Breast epithelium (tissue), 4 donors: ENCODE measurements around the gene HBG2. TPM values are rescaled to one million over a fixed set of nuclear protein-coding genes. Genes with fewer than 3 reads are reported as not detected.
"Not testable (repeated sequence)": the region's sequence is repeated elsewhere in the genome, so short reads cannot be mapped to it uniquely, and the experiment has no call there.

Experiments
- DNase-seq, 2 donors: peaks; one replicate each; pipeline ENCODE4 v3.0.0-alpha.2; 2019; ENCODE audit warnings: low spot score in 2 of 2
- H3K27ac ChIP-seq, 2 donors: fragments of 200-600 bp; sonication (generic) in 1 of 2; one replicate each; pipeline ENCODE4 v1.5.1; 2016 to 2019; ENCODE audit warnings: mild to moderate bottlenecking in 1 of 2
- H3K27me3 ChIP-seq, 2 donors: fragments of 200-600 bp; sonication (generic) in 1 of 2; one replicate each; pipeline versions ENCODE4 v1.5.1 to v1.6.0; 2017 to 2019; ENCODE audit warnings: control low read depth in 1 of 2, mild to moderate bottlenecking in 1 of 2
- H3K36me3 ChIP-seq: fragments of 200-600 bp; one replicate; pipeline ENCODE4 v1.5.1; 2019
- H3K4me1 ChIP-seq, 2 donors: fragments of 200-600 bp; sonication (generic); one replicate each; pipeline ENCODE4 v1.5.1; 2016 to 2019; ENCODE audit warnings: control low read depth in 1 of 2
- H3K4me3 ChIP-seq, 3 donors: fragments of 200-600 bp; sonication (generic); 1 replicate in 2 of 3; 2 replicates in 1 of 3; pipeline ENCODE4 v1.5.1; 2016 to 2019; ENCODE audit warnings: mild to moderate bottlenecking in 3 of 3, moderate library complexity in 2 of 3
- H3K9me3 ChIP-seq, 2 donors: fragments of 200-600 bp; sonication (generic) in 1 of 2; one replicate each; pipeline ENCODE4 v1.5.1; 2016 to 2019; ENCODE audit warnings: control low read depth in 1 of 2
- CTCF ChIP-seq, 3 donors: fragments of 450-650 bp; IDR thresholded peaks; one replicate each; pipeline ENCODE4 v1.5.1; 2016 to 2017; ENCODE audit warnings: antibody characterized with exemption in 3 of 3, mild to moderate bottlenecking in 3 of 3, moderate library complexity in 3 of 3
- POLR2A ChIP-seq: fragments of 450-650 bp; IDR thresholded peaks from one replicate; pipeline ENCODE4 v1.6.1; 2016; ENCODE audit warnings: antibody characterized with exemption, mild to moderate bottlenecking, moderate library complexity
- POLR2AphosphoS5 ChIP-seq, 3 donors: sonication (generic); formaldehyde crosslinking; IDR thresholded peaks; one replicate each; pipeline ENCODE4 v1.6.1; 2017; ENCODE audit warnings: antibody characterized with exemption in 3 of 3
- intact Hi-C: fragments of 100-400 bp; cut with DNase I; formaldehyde crosslinking; loops from one replicate; pipeline ENCODE4 v1.15.1; 2023; ENCODE audit warnings: low total_unique reads
- total RNA-seq, 3 donors: library from RNA; depleted of rRNA; stranded (reverse); fragments of >200 nt; gene quantifications; one replicate each; pipeline ENCODE4 v1.1.0, GENCODE V29; 2016

The HBG2 gene
- total RNA-seq, 3 donors from 2014 or later, result not detected

- no peaks in the 10 kb centered on the region for H3K36me3 ChIP-seq
- no peaks in the 10 kb centered on the region for H3K27me3 ChIP-seq
- no peak for TF ChIP-seq CTCF (IDR thresholded peaks at IDR 0.05)
- no peak for TF ChIP-seq POLR2AphosphoS5 (IDR thresholded peaks at IDR 0.05)
- TF ChIP-seq POLR2A, result no peak
- H3K27ac ChIP-seq, result no peak overlapping the region
- DNase-seq, result no peak
- no peaks in the 10 kb centered on the region for H3K4me1 ChIP-seq
- no peak overlapping the region for H3K4me3 ChIP-seq
- intact Hi-C loops, result no loop called here
- no peaks in the 10 kb centered on the region for H3K9me3 ChIP-seq
Measured at GRCh38 chr11:5252919-5253265, 1.7 kb downstream of the HBG2 start.

- Histone ChIP-seq H3K4me1 (no peaks in the 10 kb centered on the region), H3K36me3 (no peaks in the 10 kb centered on the region), H3K9me3 (no peaks in the 10 kb centered on the region), H3K27me3 (no peaks in the 10 kb centered on the region), H3K4me3 (no peak overlapping the region), H3K27ac (no peak overlapping the region)
- no peak for TF ChIP-seq POLR2A
- TF ChIP-seq POLR2AphosphoS5 (IDR thresholded peaks at IDR 0.05), result no peak
- TF ChIP-seq CTCF (IDR thresholded peaks at IDR 0.05), result no peak
- intact Hi-C loops, result no loop called here
- no peak for DNase-seq
Measured at GRCh38 chr11:5252192-5252918, 2.2 kb downstream of the HBG2 start.

- DNase-seq, result no peak
- Histone ChIP-seq H3K27me3 (no peaks in the 10 kb centered on the region), H3K4me1 (no peaks in the 10 kb centered on the region), H3K9me3 (no peaks in the 10 kb centered on the region), H3K4me3 (no peak overlapping the region), H3K27ac (no peak overlapping the region), H3K36me3 (no peaks in the 10 kb centered on the region)
- intact Hi-C loops, result no loop called here
- no peak for TF ChIP-seq CTCF (IDR thresholded peaks at IDR 0.05)
- TF ChIP-seq POLR2AphosphoS5 (IDR thresholded peaks at IDR 0.05), result no peak
- TF ChIP-seq POLR2A, result no peak
Measured at GRCh38 chr11:5251746-5252145, 2.8 kb downstream of the HBG2 start.

- Histone ChIP-seq H3K4me1 (no peaks in the 10 kb centered on the region), H3K27ac (no peak overlapping the region), H3K9me3 (no peaks in the 10 kb centered on the region), H3K27me3 (no peaks in the 10 kb centered on the region), H3K4me3 (no peak overlapping the region), H3K36me3 (no peaks in the 10 kb centered on the region)
- intact Hi-C loops, result no loop called here
- DNase-seq, result no peak
- TF ChIP-seq POLR2AphosphoS5 (IDR thresholded peaks at IDR 0.05), result no peak
- TF ChIP-seq CTCF (IDR thresholded peaks at IDR 0.05), result no peak
- no peak for TF ChIP-seq POLR2A
Measured at GRCh38 chr11:5250543-5251204, 3.9 kb downstream of the HBG2 start.

GRCh38 chr11:5249807-5250396 is 4.7 kb downstream of the HBG2 start, which contains the start of gene HBG1:
HBG1 (minus strand) TSS chr11:5249857; CDS start chr11:5249804, 53 bp downstream.
- H3K9me3 ChIP-seq, intact Hi-C loops, H3K4me3 ChIP-seq: not testable (repeated sequence)

GRCh38 chr11:5248498-5248897 is 6.1 kb downstream of the HBG2 start:
- H3K9me3 ChIP-seq, H3K27ac ChIP-seq, H3K4me1 ChIP-seq, H3K36me3 ChIP-seq, DNase-seq, intact Hi-C loops, H3K27me3 ChIP-seq, H3K4me3 ChIP-seq: not testable (repeated sequence)

More at GRCh38 chr11:5249807-5250396, 4.7 kb downstream of the HBG2 start, which contains the start of gene HBG1:
- H3K4me1 ChIP-seq, H3K36me3 ChIP-seq, DNase-seq, H3K27ac ChIP-seq, H3K27me3 ChIP-seq: not testable (repeated sequence)
